Stimulated activated CD4-positive, alpha-beta T cell treated with anti-CD3 and anti-CD28 coated beads, Interleukin-12 subunit alpha, Interleukin-12 subunit beta, amount 100 ng/mL, for 4 hours (primary cell): Measurements from ENCODE around the gene CHRNA1.

Source experiments
- DNase-seq: peaks from one replicate; pipeline ENCODE4 v3.0.0-alpha.2; 2020

Gene CHRNA1

GRCh38 chr2:174781298-174781697 lies 17.0 kb upstream of the CHRNA1 start:
- DNase-seq = no peak

- no peak for DNase-seq
Observed at GRCh38 chr2:174780856-174781255, 16.6 kb upstream of the CHRNA1 start.

GRCh38 chr2:174780191-174780840 lies 16.0 kb upstream of the CHRNA1 start:
- no peak for DNase-seq

- DNase-seq = no peak
Observed at GRCh38 chr2:174779361-174779928, 15.2 kb upstream of the CHRNA1 start.

GRCh38 chr2:174778085-174778981 lies 14.1 kb upstream of the CHRNA1 start:
- DNase-seq = peak; percentile 32

GRCh38 chr2:174777347-174778084 lies 13.2 kb upstream of the CHRNA1 start:
- no peak for DNase-seq

GRCh38 chr2:174776675-174777074 lies 12.4 kb upstream of the CHRNA1 start:
- DNase-seq = no peak

GRCh38 chr2:174776223-174776622 lies 12.0 kb upstream of the CHRNA1 start:
- DNase-seq = no peak

- no peak for DNase-seq
Observed at GRCh38 chr2:174775571-174775980, 11.3 kb upstream of the CHRNA1 start.

GRCh38 chr2:174774886-174775285 lies 10.6 kb upstream of the CHRNA1 start:
- DNase-seq = no peak

- DNase-seq = no peak
Observed at GRCh38 chr2:174773215-174773614, 8.9 kb upstream of the CHRNA1 start.

- no peak for DNase-seq
Observed at GRCh38 chr2:174772472-174772801, 8.2 kb upstream of the CHRNA1 start.

GRCh38 chr2:174771631-174772471 lies 7.6 kb upstream of the CHRNA1 start:
- peak; percentile 16 for DNase-seq

GRCh38 chr2:174771136-174771535 lies 6.9 kb upstream of the CHRNA1 start:
- no peak for DNase-seq

GRCh38 chr2:174768557-174768956 lies 4.3 kb upstream of the CHRNA1 start:
- no peak for DNase-seq

- DNase-seq = no peak
Observed at GRCh38 chr2:174766271-174766670, 2.0 kb upstream of the CHRNA1 start.

- no peak for DNase-seq
Observed at GRCh38 chr2:174765576-174765975, 1.3 kb upstream of the CHRNA1 start.

GRCh38 chr2:174763780-174764179 lies 492 bp downstream of the CHRNA1 start:
- no peak for DNase-seq

- DNase-seq = no peak
Observed at GRCh38 chr2:174762464-174762863, 1.8 kb downstream of the CHRNA1 start.

- no peak for DNase-seq
Observed at GRCh38 chr2:174761837-174762236, 2.4 kb downstream of the CHRNA1 start.

- no peak for DNase-seq
Observed at GRCh38 chr2:174760845-174761473, 3.3 kb downstream of the CHRNA1 start.
